Activated CD8-positive, alpha-beta T cell treated with anti-CD3 and anti-CD28 coated beads for 36 hours (primary cell): ENCODE measurements around the gene POC1B. TPM values are rescaled to one million over a fixed set of nuclear protein-coding genes. Genes with fewer than 3 reads are reported as not detected.
A peak's percentile ranks its signal among the peaks of the same experiment; 100 is the strongest.

Source experiments
- ATAC-seq: fragments of 200-7000 bp; cut with Tn5 transposase; one replicate; pipeline ENCODE4 v1.10.0; 2021; ENCODE audit warnings: mild to moderate bottlenecking, moderate library complexity
- CTCF ChIA-PET: fragments of 350-600 bp; sonication (Branson Sonifier 250); formaldehyde crosslinking; loops from one replicate; lab custom pipeline; 2021; ENCODE audit warnings: antibody characterized with exemption; lab: Charles Lee
- POLR2A ChIA-PET: fragments of 350-600 bp; sonication (Branson Sonifier 250); formaldehyde crosslinking; loops from one replicate; lab custom pipeline; 2021; ENCODE audit warnings: antibody characterized with exemption; lab: Charles Lee
- DNase-seq: peaks from one replicate; pipeline ENCODE4 v3.0.0-alpha.2; 2020
- H3K27ac Mint-ChIP-seq: one replicate; pipeline ENCODE4 v1.8.0; 2021; ENCODE audit warnings: mild to moderate bottlenecking, mixed read lengths
- H3K27me3 Mint-ChIP-seq: one replicate; pipeline ENCODE4 v1.8.0; 2021; ENCODE audit warnings: mixed read lengths
- H3K36me3 Mint-ChIP-seq: one replicate; pipeline ENCODE4 v1.8.0; 2021; ENCODE audit warnings: low read depth, mixed read lengths
- H3K4me1 Mint-ChIP-seq: one replicate; pipeline ENCODE4 v1.8.0; 2021; ENCODE audit warnings: low read depth, mixed read lengths
- H3K4me3 Mint-ChIP-seq: one replicate; pipeline ENCODE4 v1.8.0; 2021; ENCODE audit warnings: mild to moderate bottlenecking, moderate library complexity, mixed read lengths
- H3K9me3 Mint-ChIP-seq: one replicate; pipeline ENCODE4 v1.8.0; 2021; ENCODE audit warnings: mixed read lengths
- CTCF ChIP-seq: fragments of 200-600 bp; IDR thresholded peaks from one replicate; pipeline ENCODE4 v1.8.0; 2022; ENCODE audit warnings: antibody characterized with exemption, mild to moderate bottlenecking
- intact Hi-C: fragments of 100-400 bp; cut with micrococcal nuclease; formaldehyde crosslinking; loops from one replicate; pipeline ENCODE4 v1.10.0; 2022
- total RNA-seq, 2 experiments: library from RNA; stranded (reverse); gene quantifications; one replicate each; pipeline ENCODE4 v1.2.3, GENCODE V29; 2021

Gene POC1B
- total RNA-seq, 2 experiments from 2014 or later, result 31.9 to 34.8 TPM

- H3K36me3 Mint-ChIP-seq, result peaks cover 25% of the 10 kb centered on the region
- no peak overlapping the region for H3K4me3 Mint-ChIP-seq
- ChIA-PET CTCF (interaction anchor here (1.2 to 1.5 kb wide), 2 partner anchors 38 to 42 kb away, joined by 3 to 6 read pairs; partner anchors contain the start of gene GALNT4), POLR2A (no interaction called here)
- no peak overlapping the region for H3K27ac Mint-ChIP-seq
- no peak for DNase-seq
- H3K4me1 Mint-ChIP-seq, result no peaks in the 10 kb centered on the region
- no peak for TF ChIP-seq CTCF
- no peak for ATAC-seq
- no peaks in the 10 kb centered on the region for H3K27me3 Mint-ChIP-seq
- H3K9me3 Mint-ChIP-seq, result no peaks in the 10 kb centered on the region
- intact Hi-C loops, result no loop called here
Observed at GRCh38 chr12:89486264-89486663, 39.6 kb downstream of the POC1B start.

- H3K4me1 Mint-ChIP-seq, result no peaks in the 10 kb centered on the region
- ATAC-seq (no peak), DNase-seq (no peak)
- ChIA-PET CTCF (interaction anchor here (1.1 to 1.5 kb wide), 4 partner anchors 10 to 16 kb away, joined by 3 to 5 read pairs (median 3); no protein-coding TSS in a partner anchor), POLR2A (interaction anchor here (1.2 kb wide), 1 partner anchor 138 kb away, joined by 3 read pairs; no protein-coding TSS in a partner anchor)
- H3K9me3 Mint-ChIP-seq, result no peaks in the 10 kb centered on the region
- H3K36me3 Mint-ChIP-seq, result peaks cover 22% of the 10 kb centered on the region
- TF ChIP-seq CTCF, result no peak
- H3K4me3 Mint-ChIP-seq, result no peak overlapping the region
- H3K27ac Mint-ChIP-seq, result no peak overlapping the region
- intact Hi-C loops, result no loop called here
- H3K27me3 Mint-ChIP-seq, result no peaks in the 10 kb centered on the region
Observed at GRCh38 chr12:89484470-89484869, 41.4 kb downstream of the POC1B start.

- ChIA-PET CTCF (interaction anchor here (0.8 kb wide), 1 partner anchor 15 kb away, joined by 4 read pairs; no protein-coding TSS in a partner anchor), POLR2A (no interaction called here)
- Mint-ChIP-seq H3K4me3 (no peak overlapping the region), H3K4me1 (peaks cover 8% of the 10 kb centered on the region), H3K27me3 (no peaks in the 10 kb centered on the region), H3K9me3 (no peaks in the 10 kb centered on the region), H3K27ac (no peak overlapping the region), H3K36me3 (peaks cover 16% of the 10 kb centered on the region)
- ATAC-seq (no peak), DNase-seq (no peak)
- intact Hi-C loops, result no loop called here
- TF ChIP-seq CTCF, result no peak
Observed at GRCh38 chr12:89481213-89481914, 44.5 kb downstream of the POC1B start.

- no peak for DNase-seq
- ChIA-PET POLR2A (no interaction called here), CTCF (no interaction called here)
- Mint-ChIP-seq H3K4me1 (peaks cover 10% of the 10 kb centered on the region), H3K9me3 (no peaks in the 10 kb centered on the region), H3K36me3 (peaks cover 10% of the 10 kb centered on the region), H3K4me3 (no peak overlapping the region), H3K27ac (no peak overlapping the region), H3K27me3 (no peaks in the 10 kb centered on the region)
- intact Hi-C loops, result no loop called here
- no peak for TF ChIP-seq CTCF
- ATAC-seq, result no peak
Observed at GRCh38 chr12:89479982-89480381, 45.9 kb downstream of the POC1B start.

- Mint-ChIP-seq H3K9me3 (no peaks in the 10 kb centered on the region), H3K4me1 (peaks cover 21% of the 10 kb centered on the region), H3K4me3 (no peak overlapping the region), H3K27me3 (no peaks in the 10 kb centered on the region), H3K27ac (peak overlapping the region; percentile 14), H3K36me3 (peaks cover 9% of the 10 kb centered on the region)
- DNase-seq (no peak), ATAC-seq (no peak)
- intact Hi-C loops, result no loop called here
- no peak for TF ChIP-seq CTCF
- CTCF ChIA-PET, result interaction anchor here (1.1 to 1.7 kb wide), 3 partner anchors 16 to 47 kb away, joined by 3 to 7 read pairs (median 3); partner anchors contain the start of gene GALNT4
- POLR2A ChIA-PET, result interaction anchor here (2.0 kb wide), 1 partner anchor 17 kb away, joined by 9 read pairs; no protein-coding TSS in a partner anchor
Observed at GRCh38 chr12:89477633-89478279, 48.1 kb downstream of the POC1B start.
